D341Med (cell line): ENCODE data around the gene SNX15.
"Not testable (repeated sequence)": the region's sequence is repeated elsewhere in the genome, so short reads cannot be mapped to it uniquely, and the experiment has no call there.

Experiments used
- DNase-seq: peaks from one replicate; pipeline ENCODE4 v3.0.0; 2012; ENCODE audit warnings: low spot score

Gene SNX15

DNA sequence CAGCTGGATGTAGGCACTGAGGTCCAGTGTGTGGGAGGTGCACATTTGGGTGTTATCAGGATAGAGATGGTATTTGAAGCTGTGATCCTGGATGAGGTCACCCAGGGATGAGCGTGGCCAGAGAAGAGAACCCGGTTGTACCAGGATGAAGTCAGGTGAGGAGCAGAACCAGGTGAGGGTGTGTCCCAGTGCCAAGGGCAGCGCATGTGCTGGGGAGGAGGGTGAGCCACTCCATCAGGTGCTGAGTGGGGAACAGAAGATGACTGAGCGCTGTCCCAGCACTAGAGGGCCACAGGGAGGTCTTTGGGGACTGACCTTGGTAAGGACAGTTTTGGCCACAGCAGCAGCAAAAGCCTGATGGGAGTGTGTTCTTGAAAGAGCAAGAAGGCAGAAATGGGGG, 10.5 kb upstream of the SNX15 start:
- no peak for DNase-seq

DNA sequence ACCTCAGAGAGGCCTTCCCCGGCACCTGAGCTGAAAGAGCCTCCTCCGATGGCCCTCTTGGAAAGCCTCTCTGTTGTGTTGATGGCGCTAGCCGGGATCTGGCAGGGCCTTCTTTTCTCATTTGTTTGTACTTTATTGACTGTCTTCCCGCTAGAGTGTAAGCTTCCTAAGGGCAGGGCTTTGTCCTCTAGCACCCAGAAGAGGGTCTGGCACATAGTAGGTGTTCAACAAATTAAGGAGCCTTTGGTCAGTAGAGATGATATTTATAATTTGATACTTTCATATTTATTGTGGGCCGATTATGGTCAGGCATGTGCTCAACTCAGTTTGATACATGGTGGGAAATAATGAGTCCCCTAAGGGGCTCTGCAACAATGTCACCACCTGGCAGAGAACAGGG, 9.3 kb upstream of the SNX15 start:
- DNase-seq = no peak

DNA sequence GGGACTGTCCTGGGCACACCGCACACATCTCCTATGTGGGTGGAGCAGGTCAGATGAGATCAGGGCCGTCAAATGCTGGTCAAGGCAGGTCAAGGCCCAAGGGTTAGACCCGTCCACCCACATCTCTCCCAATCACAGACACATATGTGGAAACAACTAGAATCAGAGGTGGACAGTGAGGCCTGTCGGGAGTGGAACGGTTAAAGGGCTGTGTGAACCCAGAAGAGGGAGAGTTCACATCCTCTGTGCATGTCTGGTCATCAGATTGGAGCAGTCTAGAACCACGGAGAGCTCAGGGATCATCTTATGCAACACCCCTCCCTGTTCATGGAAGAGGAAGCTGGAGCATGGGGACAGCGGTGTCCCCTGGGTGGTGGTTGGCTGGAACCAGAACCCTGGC, 7.4 kb upstream of the SNX15 start:
- DNase-seq = no peak

DNA sequence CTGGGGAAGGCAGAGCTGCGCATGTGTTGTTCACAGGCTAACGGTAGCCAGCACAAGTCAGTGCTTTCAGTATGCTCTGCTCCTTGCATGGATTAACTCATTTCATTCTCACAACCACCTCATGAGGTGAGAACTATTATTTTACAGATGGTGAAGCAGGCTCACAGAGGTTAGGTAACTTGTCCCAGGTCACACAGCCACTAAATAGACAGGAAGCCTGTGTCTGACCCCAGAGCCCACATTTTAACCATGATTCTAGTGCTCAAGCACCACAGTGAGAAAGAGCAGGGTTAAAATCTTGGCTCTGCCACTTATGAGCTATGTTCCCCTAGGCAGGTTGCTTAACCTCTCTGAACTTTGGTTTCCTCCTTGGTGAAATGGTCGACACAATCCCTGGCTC, 6.2 kb upstream of the SNX15 start:
- no peak for DNase-seq

DNA sequence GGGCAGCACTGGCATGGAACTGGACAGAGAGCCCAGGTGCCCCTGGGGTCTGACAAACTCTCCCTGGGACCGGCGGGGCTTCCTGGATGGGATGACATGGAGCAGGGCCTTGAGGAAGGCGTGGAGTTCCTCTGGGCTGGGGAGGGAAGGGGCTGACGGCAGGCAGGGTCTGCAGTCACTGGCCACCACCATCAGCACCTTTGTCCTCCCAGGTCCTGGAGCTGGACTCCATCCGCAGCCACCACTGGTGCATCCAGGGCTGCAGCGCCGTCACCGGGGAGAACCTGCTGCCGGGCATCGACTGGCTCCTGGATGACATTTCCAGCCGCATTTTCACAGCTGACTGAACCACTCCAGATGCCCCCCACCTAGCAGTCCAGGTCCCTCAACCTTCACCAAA, 5.7 kb upstream of the SNX15 start:
- no peak for DNase-seq

DNA sequence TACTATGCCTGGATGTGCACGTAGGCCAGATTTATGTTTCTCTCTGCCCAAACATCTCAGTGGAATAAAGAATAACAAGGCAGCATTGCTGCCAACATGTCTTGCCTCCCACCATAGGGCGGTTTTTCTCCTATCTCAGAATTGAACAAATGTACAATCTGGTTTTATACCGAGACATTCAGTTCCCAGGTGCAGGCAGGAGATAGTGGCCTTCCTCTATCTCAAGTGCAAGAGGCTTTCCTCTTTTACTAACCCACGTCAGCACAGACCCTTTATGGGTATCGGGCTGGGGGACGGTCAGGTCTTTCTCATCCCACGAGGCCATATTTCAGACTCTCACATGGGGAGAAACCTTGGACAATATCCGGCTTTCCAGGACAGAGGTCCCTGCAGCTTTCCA, 3.7 kb upstream of the SNX15 start:
- not testable (repeated sequence) for DNase-seq

DNA sequence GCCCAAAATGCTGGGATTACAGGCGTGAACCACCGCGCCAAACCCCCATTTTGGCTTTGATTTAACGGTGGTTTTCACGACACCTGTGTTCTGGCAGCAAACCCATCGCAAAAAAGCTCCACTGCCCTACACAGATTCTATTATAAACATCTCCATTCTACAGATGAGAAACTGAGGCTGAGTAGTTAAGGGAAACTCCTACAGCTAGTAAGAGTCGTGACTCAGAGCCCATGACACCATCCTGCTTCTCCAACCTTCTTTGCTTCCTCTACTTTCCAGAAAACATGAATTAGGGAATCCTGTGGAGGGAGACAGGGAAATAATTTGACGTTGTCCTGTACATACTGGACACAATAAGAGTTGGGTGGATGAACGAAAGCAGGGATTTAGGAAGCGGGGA, 429 bp upstream of the SNX15 start:
- DNase-seq = no peak

DNA sequence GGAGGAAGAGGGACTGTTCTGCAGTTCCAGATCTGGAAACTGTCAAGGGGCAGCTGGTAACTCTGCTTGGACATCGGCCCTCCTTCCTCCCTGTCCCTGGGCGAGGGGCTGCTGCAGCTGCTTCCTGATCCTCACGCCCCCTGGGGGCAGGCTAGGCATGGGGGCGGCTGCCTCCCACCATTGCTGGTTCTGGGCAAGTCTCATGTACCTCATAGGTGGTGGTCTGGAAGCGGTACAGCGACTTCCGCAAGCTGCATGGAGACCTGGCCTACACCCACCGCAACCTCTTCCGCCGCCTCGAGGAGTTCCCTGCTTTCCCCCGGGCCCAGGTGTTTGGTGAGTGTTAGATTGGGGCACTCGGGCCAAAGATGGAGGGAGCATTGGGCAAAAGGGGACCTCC, 5.0 kb downstream of the SNX15 start:
- DNase-seq = no peak

DNA sequence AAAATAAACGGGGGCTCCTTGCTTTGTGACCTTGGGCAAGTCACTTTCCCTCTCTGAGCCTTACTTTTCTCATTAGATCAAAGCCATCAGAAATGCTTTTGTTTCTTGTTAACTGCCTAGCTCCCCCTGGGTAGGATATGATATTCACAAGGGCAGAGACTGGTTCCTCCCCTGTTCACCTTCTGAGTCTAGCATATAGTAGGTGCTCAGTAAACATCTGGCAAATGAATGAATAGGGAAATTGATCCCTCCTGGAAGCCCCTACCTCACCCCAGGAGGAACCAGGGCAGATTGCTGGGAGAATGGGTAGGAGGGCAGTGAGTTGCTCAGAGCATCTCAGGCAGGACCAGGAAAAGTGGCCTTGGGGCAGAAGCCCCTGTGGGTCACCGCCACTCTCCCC, 7.2 kb downstream of the SNX15 start:
- no peak for DNase-seq

DNA sequence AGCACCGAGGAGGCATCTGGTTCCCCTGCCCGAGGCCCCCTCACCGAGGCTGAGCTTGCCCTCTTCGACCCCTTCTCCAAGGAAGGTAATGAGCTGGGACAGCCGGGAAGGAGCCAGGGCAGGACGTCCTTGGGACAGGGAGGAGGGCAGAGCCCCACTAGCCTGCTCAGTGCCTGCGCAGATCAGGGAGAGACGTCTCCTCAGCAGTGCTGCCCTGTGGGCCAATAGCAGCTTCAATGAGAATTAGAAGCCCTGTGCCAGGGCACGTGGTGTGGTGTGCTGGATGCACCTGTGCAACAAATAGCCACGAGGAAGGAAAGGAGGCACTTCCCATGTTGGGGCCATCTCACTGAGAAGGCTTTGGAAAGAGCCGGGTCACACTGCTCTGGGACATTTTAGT, 8.3 kb downstream of the SNX15 start:
- DNase-seq = no peak

DNA sequence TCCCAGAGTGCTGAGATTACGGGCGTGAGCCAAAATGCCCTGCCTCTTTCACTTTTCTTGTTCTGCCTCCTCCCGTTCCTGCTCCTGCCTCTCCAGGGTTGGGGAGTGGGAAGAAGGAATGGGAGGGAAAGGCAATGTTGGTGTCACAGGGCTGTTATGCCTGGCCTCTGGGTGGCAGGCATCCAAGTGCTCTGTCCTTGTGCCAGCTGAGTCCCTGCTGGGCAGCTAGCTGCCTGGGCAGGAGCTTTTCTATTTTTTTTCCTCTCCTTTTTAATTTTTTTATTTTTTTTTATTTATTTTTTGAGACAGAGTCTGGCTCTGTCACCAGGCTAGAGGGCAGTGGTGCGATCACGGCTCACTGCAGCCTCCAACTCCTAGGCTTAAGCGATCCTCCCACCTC, 9.7 kb downstream of the SNX15 start:
- DNase-seq = no peak

DNA sequence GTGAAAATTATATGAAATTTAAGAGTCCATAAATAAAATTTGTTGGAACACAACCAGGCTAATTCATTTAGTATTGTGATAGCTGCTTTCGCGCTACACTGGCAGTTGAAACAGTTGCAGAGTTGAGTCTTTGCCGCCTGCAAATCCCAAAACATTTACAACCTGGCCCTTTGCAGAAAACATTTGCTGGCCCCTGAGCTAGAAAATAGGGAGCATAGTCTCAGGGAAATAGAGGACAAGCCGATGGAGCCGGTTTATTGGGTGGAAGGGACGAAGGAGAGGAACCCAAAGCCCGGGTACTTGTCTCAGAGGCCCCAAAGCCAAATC, 13.2 kb downstream of the SNX15 start:
- DNase-seq = no peak

DNA sequence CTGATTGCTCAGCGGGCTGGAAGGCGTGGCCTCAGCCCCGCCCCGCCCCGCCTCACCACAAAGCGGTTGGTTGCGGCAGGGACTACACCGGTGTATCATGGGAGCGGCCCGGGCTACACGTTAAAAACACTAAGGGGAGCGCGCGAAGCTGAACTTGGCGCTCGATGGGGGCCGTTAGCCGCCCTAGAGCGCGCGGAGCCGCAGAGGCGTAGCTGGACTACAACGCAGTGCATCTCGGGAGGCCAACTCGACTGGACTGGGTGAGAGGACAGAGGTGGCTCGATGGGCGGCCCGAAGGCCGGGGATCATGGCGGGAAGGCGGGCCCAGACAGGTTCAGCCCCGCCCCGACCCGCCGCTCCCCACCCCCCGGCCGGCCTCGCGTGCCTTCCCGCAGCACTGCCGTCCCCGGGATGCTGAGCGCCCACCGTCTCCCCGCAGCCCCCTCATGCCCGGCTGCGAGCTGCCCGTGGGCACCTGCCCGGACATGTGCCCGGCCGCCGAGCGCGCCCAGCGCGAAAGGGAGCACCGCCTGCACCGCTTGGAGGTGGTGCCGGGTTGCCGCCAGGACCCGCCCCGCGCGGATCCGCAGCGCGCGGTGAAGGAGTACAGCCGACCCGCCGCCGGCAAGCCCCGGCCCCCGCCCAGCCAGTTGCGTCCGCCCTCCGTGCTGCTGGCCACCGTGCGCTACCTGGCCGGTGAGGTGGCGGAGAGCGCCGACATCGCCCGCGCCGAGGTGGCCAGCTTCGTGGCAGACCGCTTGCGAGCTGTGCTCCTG, 13.8 kb downstream of the SNX15 start, which contains the start of gene SAC3D1:
Gene SAC3D1, plus strand, starts transcription at position 364 of the 776 bp plus-strand sequence. Its CDS starts 83 bp downstream, at position 447.
- peak; percentile 94 for DNase-seq

DNA sequence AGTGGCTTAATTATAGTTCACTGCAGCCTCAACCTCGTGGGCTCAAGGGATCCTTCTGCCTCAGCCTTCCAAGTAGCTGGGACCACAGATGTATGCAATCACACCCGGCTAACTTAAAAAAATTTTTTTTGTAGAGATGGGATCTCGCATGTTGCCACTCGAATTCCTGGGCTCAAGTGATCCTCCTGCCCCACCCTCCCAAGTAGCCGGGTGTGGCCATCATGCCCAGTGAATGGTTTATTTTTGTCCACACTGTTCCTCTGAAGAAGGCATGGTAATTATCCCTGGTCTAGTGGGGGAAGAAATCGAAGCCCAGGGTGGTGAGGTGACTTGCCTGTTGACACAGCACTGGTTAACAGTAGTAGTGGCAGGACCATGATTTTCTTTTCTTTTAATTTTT, 15.7 kb downstream of the SNX15 start:
- no peak for DNase-seq

DNA sequence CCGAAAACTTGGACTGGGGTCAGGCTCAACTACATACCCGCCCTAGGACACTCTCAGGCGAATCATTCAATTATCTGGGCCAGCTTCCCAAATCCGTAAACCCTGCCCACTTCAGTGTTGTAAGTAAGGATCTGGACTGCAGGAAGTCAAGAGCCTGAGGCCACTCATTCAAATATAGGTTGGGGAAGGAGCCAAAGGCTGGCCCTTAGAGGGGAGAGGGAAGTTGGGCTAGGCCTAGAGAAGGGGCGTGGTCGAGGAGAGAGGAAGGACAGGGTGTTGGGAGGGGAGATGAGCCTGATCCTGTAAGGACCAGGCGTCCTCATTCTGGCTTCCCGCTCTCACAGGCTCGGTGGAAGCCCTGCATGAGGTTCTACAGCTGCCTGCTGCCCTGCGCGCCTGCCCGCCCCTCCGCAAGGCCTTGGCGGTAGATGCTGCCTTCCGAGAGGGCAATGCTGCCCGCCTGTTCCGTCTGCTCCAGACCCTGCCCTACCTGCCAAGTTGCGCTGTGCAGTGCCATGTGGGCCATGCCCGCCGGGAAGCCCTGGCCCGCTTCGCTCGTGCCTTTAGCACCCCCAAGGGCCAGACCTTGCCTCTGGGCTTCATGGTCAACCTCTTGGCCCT, 16.8 kb downstream of the SNX15 start:
- no peak for DNase-seq

DNA sequence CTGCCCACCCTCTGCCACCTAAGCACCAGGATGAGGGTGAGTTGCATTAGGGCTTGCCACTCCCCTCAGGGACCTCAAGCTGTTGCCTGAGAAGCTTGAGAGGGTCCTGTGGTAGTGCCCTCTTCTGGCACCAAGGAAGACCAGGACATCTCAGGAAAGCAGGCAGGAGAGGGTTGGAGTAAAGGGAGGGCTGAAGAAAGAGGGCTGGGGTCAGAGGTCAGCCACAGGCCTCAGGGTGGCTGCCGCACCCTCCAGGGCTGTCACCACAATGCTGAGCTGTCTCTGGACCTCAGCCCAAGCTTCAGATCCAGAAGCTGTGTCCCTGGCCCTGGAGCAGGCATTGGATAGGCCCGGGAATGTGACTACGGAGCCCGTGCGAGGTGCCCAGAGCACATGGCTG, 17.8 kb downstream of the SNX15 start:
- no peak for DNase-seq

DNA sequence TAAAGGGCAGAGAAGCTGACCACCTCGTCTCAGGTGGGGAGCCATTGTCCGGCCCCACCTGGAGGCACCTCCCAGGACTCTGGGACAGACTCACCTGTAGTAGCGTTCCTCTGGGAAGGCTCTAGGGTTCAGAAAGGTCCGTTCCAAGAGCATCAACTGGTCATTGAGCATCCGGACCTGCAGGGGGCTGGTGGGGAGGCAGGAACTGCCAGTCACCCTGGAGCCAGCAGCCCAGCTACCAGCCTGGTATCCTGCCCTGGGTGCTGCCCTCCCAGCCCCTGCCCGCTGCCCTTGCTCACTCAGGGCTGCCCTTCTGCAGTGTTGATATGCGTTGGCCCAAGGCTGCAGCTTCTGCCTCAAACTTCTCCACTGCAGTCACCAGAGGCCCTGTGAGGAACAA, 18.5 kb downstream of the SNX15 start:
- DNase-seq = no peak

DNA sequence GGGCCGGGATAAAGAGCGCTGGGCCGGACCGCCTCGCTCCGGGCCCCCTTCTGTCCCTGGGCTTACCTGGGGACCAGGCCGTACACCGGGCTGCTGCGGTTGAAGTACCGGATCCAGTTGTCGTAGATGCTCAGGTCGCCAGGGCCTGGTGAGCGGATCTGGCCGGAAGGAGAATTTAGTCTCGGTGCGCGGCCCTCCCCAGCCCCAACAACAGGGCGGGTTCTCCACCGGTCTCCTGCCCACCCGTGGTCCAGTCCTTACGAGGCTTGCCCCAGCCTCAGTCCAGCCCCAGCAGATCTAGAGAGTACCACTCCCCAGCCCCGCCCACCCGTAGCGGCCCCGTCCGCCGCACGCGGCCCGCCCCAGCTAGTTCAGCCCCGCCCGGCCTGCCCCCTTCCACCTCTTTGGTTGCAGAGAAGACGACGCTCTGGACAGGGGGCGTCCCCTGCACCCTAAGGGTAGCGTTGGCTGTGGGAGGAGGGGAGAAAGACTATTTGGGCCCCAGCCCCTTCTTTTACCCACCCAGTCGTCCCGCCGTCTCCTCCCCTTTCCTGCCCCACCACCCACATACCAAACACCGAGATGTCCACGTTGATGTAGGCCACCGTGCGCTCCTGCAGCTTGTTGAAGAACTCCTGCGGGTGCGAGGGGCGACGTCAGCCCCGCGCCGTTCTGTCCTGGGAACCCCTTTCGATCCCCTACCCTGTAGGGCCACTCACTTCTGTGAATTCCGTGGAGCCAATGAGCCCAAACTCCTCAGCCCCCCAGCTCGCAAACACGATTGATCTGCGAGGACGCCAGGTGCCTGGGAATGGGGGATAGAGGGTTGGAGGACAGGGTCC, 20.6 kb downstream of the SNX15 start:
- DNase-seq = no peak

DNA sequence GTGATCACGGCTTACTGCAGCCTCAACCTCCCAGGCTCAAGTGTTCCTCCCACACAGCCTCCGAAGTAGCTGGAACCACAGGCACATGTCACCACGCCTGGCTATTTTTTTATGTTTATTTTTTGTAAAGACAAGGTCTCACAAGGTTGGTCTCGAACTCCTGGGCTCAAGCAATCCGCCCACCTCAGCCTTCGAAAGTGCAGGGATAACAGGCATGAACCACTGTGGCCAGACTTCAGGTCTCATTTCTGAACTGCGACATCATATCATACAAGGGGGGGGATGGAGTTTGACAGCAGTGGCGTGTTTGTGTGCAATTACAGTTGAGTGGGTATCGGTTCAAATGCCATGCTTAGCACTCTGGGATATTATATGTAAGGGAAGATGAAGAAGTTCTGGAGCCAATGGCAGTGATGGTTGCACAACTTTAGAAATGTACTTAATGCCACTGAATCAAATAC, 24.2 kb downstream of the SNX15 start:
- DNase-seq = no peak

DNA sequence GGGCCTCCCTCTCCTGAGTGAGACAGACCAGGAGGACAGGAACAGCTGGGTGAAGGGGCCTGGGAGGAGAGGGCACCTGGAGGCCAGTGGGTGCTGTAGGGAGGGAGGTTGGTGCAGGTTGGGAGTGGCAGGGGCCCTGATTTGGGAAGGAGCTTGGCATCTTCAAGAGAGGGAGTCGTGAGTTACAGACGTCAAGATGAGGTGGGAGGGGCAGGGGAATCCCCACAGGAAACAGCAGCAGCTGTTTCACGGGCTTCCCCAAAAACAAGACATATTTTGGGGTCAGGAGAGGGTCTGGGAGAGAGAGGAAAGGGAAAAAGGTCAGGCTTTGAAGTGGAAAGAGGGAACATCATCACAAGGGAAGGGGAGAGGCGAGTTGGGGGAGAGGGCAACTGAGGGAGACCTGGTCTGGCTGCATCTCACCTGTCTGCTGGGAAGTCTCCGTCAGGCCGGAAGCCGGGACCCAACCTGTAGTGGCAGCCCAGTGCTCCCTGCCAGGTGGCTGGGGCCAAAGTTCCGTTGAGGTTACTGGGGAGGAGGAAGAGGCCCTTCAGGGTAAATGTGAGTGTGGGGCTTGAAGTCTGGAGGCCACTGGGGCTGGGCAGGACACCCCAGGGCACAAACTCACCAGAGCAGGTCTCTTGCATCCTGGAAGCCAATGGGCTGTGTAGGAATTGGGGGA, 26.7 kb downstream of the SNX15 start:
- no peak for DNase-seq

DNA sequence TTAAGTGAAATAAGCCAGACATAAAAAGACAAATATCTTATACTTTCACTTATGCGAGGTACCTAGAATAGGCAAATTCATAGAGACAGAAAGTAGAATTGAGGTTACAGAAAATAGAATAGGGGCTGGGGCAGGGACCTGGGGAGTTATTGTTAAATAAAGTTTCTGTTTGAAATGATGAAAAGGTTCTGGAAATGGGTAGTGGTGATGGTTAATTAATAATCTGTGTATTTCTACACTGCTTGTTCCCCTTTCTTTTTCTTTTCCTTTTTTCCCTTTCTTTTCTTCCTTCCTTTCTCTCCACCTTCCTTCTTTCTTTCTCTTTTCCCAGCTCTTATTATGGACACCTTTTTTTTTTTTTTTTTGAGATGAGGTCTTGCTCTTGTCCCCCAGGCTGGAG, 28.3 kb downstream of the SNX15 start:
- DNase-seq = no peak

DNA sequence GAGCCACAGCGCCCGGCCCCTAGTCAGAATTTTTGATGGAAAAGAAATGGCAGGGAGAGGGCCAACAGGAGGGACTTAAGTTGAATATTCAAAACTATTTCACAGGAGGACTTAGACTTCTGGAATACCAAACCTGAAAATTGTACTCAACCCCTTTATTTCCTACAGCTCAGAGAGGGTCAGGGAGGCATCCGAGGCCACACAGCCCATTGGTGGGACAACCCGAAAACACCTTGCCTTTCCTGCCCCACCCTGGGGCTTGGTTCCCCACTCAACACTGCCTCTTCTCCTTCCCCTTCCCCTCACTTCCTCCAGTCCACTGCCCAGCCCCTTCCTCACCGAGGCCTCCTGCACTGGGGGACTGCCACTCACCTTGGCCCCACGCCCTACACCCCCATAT, 29.8 kb downstream of the SNX15 start:
- DNase-seq = peak; percentile 4

DNA sequence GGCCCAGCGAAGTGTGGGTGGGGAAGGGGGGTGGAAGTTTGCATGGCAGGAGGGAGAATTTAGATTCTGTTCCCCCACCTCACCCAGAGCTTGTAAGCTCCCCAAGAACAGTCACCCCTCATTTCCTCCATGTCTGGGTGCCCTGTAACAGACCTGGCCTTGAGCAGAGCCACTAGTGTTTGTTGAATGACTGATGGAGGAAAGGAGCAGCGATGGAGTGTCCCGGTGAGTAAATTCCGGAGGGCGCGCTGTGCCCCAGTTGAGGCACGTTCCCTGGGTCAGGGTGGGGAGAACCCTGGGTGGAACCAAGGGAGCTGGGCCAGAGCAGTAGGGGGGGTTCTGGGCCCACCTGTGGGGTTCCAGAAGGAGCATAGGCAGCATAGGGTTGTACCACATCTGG, 30.3 kb downstream of the SNX15 start:
- no peak for DNase-seq
